GM18867 (cell line): ENCODE measurements around the gene GLYAT.
"Not testable (repeated sequence)": the region's sequence is repeated elsewhere in the genome, so short reads cannot be mapped to it uniquely, and the experiment has no call there.

Experiments
- ATAC-seq: cut with Tn5 transposase; IDR thresholded peaks from one replicate; pipeline ENCODE4 v1.9.1; 2021; ENCODE audit warnings: mild to moderate bottlenecking, moderate library complexity; ENCODE audit not compliant: unreplicated experiment

Gene GLYAT

GRCh38 chr11:58744988-58745704 lies 13.4 kb upstream of the GLYAT start:
- no peak for ATAC-seq

GRCh38 chr11:58742981-58743880 lies 11.5 kb upstream of the GLYAT start:
- ATAC-seq, result no peak

- peak; percentile 79 for ATAC-seq
Observed at GRCh38 chr11:58742140-58742539, 10.4 kb upstream of the GLYAT start.

- no peak for ATAC-seq
Observed at GRCh38 chr11:58741127-58741526, 9.4 kb upstream of the GLYAT start.

- no peak for ATAC-seq
Observed at GRCh38 chr11:58740447-58740846, 8.7 kb upstream of the GLYAT start.

- ATAC-seq, result no peak
Observed at GRCh38 chr11:58739725-58740430, 8.1 kb upstream of the GLYAT start.

GRCh38 chr11:58734681-58735490 lies 3.1 kb upstream of the GLYAT start:
- no peak for ATAC-seq

GRCh38 chr11:58730507-58731089 lies 1.1 kb downstream of the GLYAT start:
- no peak for ATAC-seq

GRCh38 chr11:58727415-58727797 lies 4.3 kb downstream of the GLYAT start:
- no peak for ATAC-seq

- no peak for ATAC-seq
Observed at GRCh38 chr11:58726737-58727414, 4.9 kb downstream of the GLYAT start.

- no peak for ATAC-seq
Observed at GRCh38 chr11:58719406-58720117, 12.2 kb downstream of the GLYAT start.

GRCh38 chr11:58712531-58712930 lies 19.2 kb downstream of the GLYAT start:
- ATAC-seq, result no peak

- no peak for ATAC-seq
Observed at GRCh38 chr11:58711832-58712231, 19.9 kb downstream of the GLYAT start.

- no peak for ATAC-seq
Observed at GRCh38 chr11:58707767-58708166, 24.0 kb downstream of the GLYAT start.

- not testable (repeated sequence) for ATAC-seq
Observed at GRCh38 chr11:58696825-58697224, 34.9 kb downstream of the GLYAT start.

GRCh38 chr11:58693026-58693425 lies 38.7 kb downstream of the GLYAT start:
- ATAC-seq, result no peak

- ATAC-seq, result no peak
Observed at GRCh38 chr11:58691675-58692074, 40.1 kb downstream of the GLYAT start.

GRCh38 chr11:58688789-58689503 lies 42.8 kb downstream of the GLYAT start:
- ATAC-seq, result no peak
